Measurements from ENCODE around the gene PRKCH. TPM values are rescaled to one million over a fixed set of nuclear protein-coding genes. Genes with fewer than 3 reads are reported as not detected.

Gene PRKCH
- total RNA-seq, 6 experiments from 2014 or later: 5.0 to 12.1 (median 8.8) TPM

- H3K36me3 ChIP-seq: no peaks in the 10 kb centered on the region
- intact Hi-C loops (cut with DNase I): no loop called here
- no peaks in the 10 kb centered on the region for H3K9me3 ChIP-seq
- no peak overlapping the region for H3K4me3 ChIP-seq
- TF ChIP-seq POLR2A (IDR thresholded peaks at IDR 0.05) (no peak), CTCF (IDR thresholded peaks at IDR 0.05) (no peak)
- H3K27me3 ChIP-seq: no peaks in the 10 kb centered on the region
- peak; percentile 56 to 81 (median 64) for ATAC-seq
- peak overlapping the region; percentile 28 to 62 (median 48) for H3K27ac ChIP-seq
- peaks cover 0 to 41% (median 20%) of the 10 kb centered on the region in 4 donors for H3K4me1 ChIP-seq
- 20% methylated on average over 5 of the region's 5 CpGs for WGBS (ENCODE audit: insufficient coverage, low coverage, low lambda C conversion rate, missing lambda C conversion rate)
- no peak for DNase-seq
These were observed 217.2 kb downstream of the PRKCH start for GRCh38 chr14:61538464-61539022.

GRCh38 chr14:61539631-61540030, 218.3 kb downstream of the PRKCH start:
- no peak for TF ChIP-seq POLR2A (IDR thresholded peaks at IDR 0.05)
- TF ChIP-seq CTCF (IDR thresholded peaks at IDR 0.05): no peak
- no peaks in the 10 kb centered on the region for H3K36me3 ChIP-seq
- WGBS (ENCODE audit: insufficient coverage, low coverage, low lambda C conversion rate, missing lambda C conversion rate): 87% methylated on average over 5 of the region's 5 CpGs
- peaks cover 0 to 45% (median 24%) of the 10 kb centered on the region in 4 donors for H3K4me1 ChIP-seq
- no peaks in the 10 kb centered on the region for H3K27me3 ChIP-seq
- ATAC-seq (no peak), DNase-seq (no peak)
- intact Hi-C loops (cut with DNase I): no loop called here
- H3K9me3 ChIP-seq: no peaks in the 10 kb centered on the region
- H3K27ac ChIP-seq: no peak overlapping the region
- no peak overlapping the region for H3K4me3 ChIP-seq

GRCh38 chr14:61540931-61541330, 219.6 kb downstream of the PRKCH start:
- Histone ChIP-seq H3K36me3 (no peaks in the 10 kb centered on the region), H3K9me3 (no peaks in the 10 kb centered on the region), H3K4me1 (peaks cover 0 to 45% (median 24%) of the 10 kb centered on the region in 4 donors), H3K27ac (no peak overlapping the region), H3K4me3 (no peak overlapping the region), H3K27me3 (no peaks in the 10 kb centered on the region)
- intact Hi-C loops (cut with DNase I): no loop called here
- DNase-seq (no peak), ATAC-seq (no peak)
- TF ChIP-seq POLR2A (IDR thresholded peaks at IDR 0.05): no peak
- 17% methylated on average over 1 of the region's 7 CpGs for WGBS (ENCODE audit: insufficient coverage, low coverage, low lambda C conversion rate, missing lambda C conversion rate)

GRCh38 chr14:61542848-61543790, 221.7 kb downstream of the PRKCH start:
- WGBS (ENCODE audit: insufficient coverage, low coverage, low lambda C conversion rate, missing lambda C conversion rate): 56% methylated on average over 7 of the region's 8 CpGs
- intact Hi-C loops (cut with DNase I): no loop called here
- H3K4me3 ChIP-seq: no peak overlapping the region
- TF ChIP-seq CTCF (IDR thresholded peaks at IDR 0.05) (no peak), POLR2A (IDR thresholded peaks at IDR 0.05) (no peak)
- no peaks in the 10 kb centered on the region for H3K36me3 ChIP-seq
- DNase-seq: no peak
- no peaks in the 10 kb centered on the region for H3K27me3 ChIP-seq
- H3K27ac ChIP-seq: peak overlapping the region; percentile 36 to 59 (median 42)
- H3K4me1 ChIP-seq: peaks cover 0 to 35% (median 14%) of the 10 kb centered on the region in 4 donors
- ATAC-seq: peak; percentile 54 to 81 (median 66)
- no peaks in the 10 kb centered on the region for H3K9me3 ChIP-seq

- Histone ChIP-seq H3K4me3 (no peak overlapping the region), H3K9me3 (no peaks in the 10 kb centered on the region), H3K36me3 (no peaks in the 10 kb centered on the region), H3K4me1 (peaks cover 0 to 29% (median 11%) of the 10 kb centered on the region in 4 donors), H3K27ac (peak overlapping the region; percentile 36 to 59 (median 42)), H3K27me3 (no peaks in the 10 kb centered on the region)
- ATAC-seq: peak in 2 of 4 donors; percentile 6 to 11
- WGBS (ENCODE audit: insufficient coverage, low coverage, low lambda C conversion rate, missing lambda C conversion rate): 83% methylated on average over 3 of the region's 7 CpGs
- intact Hi-C loops (cut with DNase I): no loop called here
- DNase-seq: no peak
- no peak for TF ChIP-seq POLR2A (IDR thresholded peaks at IDR 0.05)
- no peak for TF ChIP-seq CTCF (IDR thresholded peaks at IDR 0.05)
These were observed 222.6 kb downstream of the PRKCH start for GRCh38 chr14:61543946-61544345.
